Lower leg skin (tissue), 3 donors: ENCODE data around the gene USP43.

Source experiments
- CTCF ChIP-seq, 3 donors: fragments of 450-650 bp; IDR thresholded peaks; one replicate each; pipeline ENCODE4 v1.5.1; 2016; ENCODE audit warnings: antibody characterized with exemption in 3 of 3, mild to moderate bottlenecking in 3 of 3, moderate library complexity in 2 of 3
- POLR2A ChIP-seq, 2 donors: fragments of 450-650 bp; IDR thresholded peaks; one replicate each; pipeline ENCODE4 v1.6.1; 2016 to 2017; ENCODE audit warnings: antibody characterized with exemption in 2 of 2, mild to moderate bottlenecking in 1 of 2, moderate library complexity in 1 of 2

- TF ChIP-seq CTCF (IDR thresholded peaks at IDR 0.05): no peak
- TF ChIP-seq POLR2A (IDR thresholded peaks at IDR 0.05): no peak
Measured at GRCh38 chr17:9728005-9728404, 82.7 kb downstream of the USP43 start.
